ENCODE measurements around the gene ARHGAP8.

- no peak for TF ChIP-seq POLR2AphosphoS5 (IDR thresholded peaks at IDR 0.05)
- no peak for TF ChIP-seq CTCF (IDR thresholded peaks at IDR 0.05 in 8 of 11, conservative IDR thresholded peaks at IDR 0.05 in 3 of 11)
- TF ChIP-seq POLR2A (IDR thresholded peaks at IDR 0.05) = no peak
Observed at GRCh38 chr22:44839061-44839460, 86.7 kb downstream of the ARHGAP8 start.
